Panc1 (cell line): ENCODE results near the gene IQCH. TPM values are rescaled to one million over a fixed set of nuclear protein-coding genes. Genes with fewer than 3 reads are reported as not detected.

Experiments
- ATAC-seq: fragments of 200-7000 bp; cut with Tn5 transposase; 2 replicates; pipeline ENCODE4 v1.9.1; 2020; ENCODE audit warnings: mild to moderate bottlenecking, moderate library complexity
- BruUV-seq: library from RNA; stranded (reverse); fragments of 400-500 nt; replicated peaks from 2 replicates; lab custom pipeline; 2021; lab: Mats Ljungman, UMichigan
- CTCF ChIA-PET: fragments of 300-600 bp; sonication (Branson Sonifier 250); formaldehyde crosslinking; loops from one replicate; lab custom pipeline; 2022; ENCODE audit warnings: antibody characterized with exemption; lab: Charles Lee
- POLR2A ChIA-PET: fragments of 300-600 bp; sonication (Branson Sonifier 250); formaldehyde crosslinking; loops from one replicate; lab custom pipeline; 2022; ENCODE audit warnings: antibody characterized with exemption; lab: Charles Lee
- DNase-seq: peaks from one replicate; pipeline ENCODE4 v3.0.0-alpha.2; 2010; ENCODE audit warnings: low read depth, low spot score
- H3K27ac ChIP-seq: 2 replicates; pipeline ENCODE4 v1.5.1; 2011; ENCODE audit warnings: mild to moderate bottlenecking, low read length, inconsistent platforms
- H3K27me3 ChIP-seq: fragments of 200-500 bp; sonication (Bioruptor generic); 2 replicates; pipeline ENCODE4 v1.6.0; 2014; ENCODE audit warnings: low read length, inconsistent platforms; ENCODE audit not compliant: control insufficient read depth, insufficient read depth
- H3K36me3 ChIP-seq: fragments of 200-500 bp; sonication (Bioruptor generic); 2 replicates; pipeline ENCODE4 v1.5.1; 2014; ENCODE audit warnings: inconsistent platforms, mild to moderate bottlenecking, low read length, moderate library complexity; ENCODE audit not compliant: control insufficient read depth, insufficient read depth
- H3K4me1 ChIP-seq: 2 replicates; pipeline ENCODE4 v1.5.1; 2011; ENCODE audit warnings: inconsistent platforms, mild to moderate bottlenecking, low read length, moderate library complexity; ENCODE audit not compliant: control insufficient read depth, insufficient read depth
- H3K4me3 ChIP-seq, 2 experiments: 2 replicates each; pipeline ENCODE4 v1.5.1; 2011 to 2012; ENCODE audit warnings: low read depth in 2 of 2, low read length in 2 of 2, mild to moderate bottlenecking in 2 of 2, inconsistent platforms in 1 of 2, moderate library complexity in 1 of 2
- H3K9me3 ChIP-seq: fragments of 200-500 bp; sonication (Bioruptor generic); 2 replicates; pipeline ENCODE4 v1.5.1; 2014; ENCODE audit warnings: low read depth, mild to moderate bottlenecking, inconsistent platforms, low read length, moderate library complexity; ENCODE audit not compliant: control insufficient read depth, insufficient read depth
- POLR2AphosphoS5 ChIP-seq: IDR thresholded peaks from 2 replicates; pipeline ENCODE4 v1.6.1; 2012; ENCODE audit warnings: mild to moderate bottlenecking, low read depth, low read length, moderate library complexity
- SIN3A ChIP-seq: IDR thresholded peaks from 2 replicates; pipeline ENCODE4 v1.6.1; 2012; ENCODE audit warnings: low read depth, mild to moderate bottlenecking, low read length, moderate library complexity, borderline replicate concordance; ENCODE audit not compliant: insufficient read depth
- TCF7L2 ChIP-seq: IDR thresholded peaks from 2 replicates; pipeline ENCODE4 v1.6.1; 2011; ENCODE audit warnings: mild to moderate bottlenecking, low read depth, low read length, inconsistent platforms
- in situ Hi-C: cut with HindIII; loops from 2 replicates; pipeline ENCODE4 v1.10.0; 2016; ENCODE audit warnings: low sequenced_read_pairs, low pct_unique_long_range_greater_than_20kb
- intact Hi-C: fragments of 100-400 bp; cut with micrococcal nuclease; formaldehyde crosslinking; loops from one replicate; pipeline ENCODE4 v1.10.0; 2022; ENCODE audit not compliant: unreplicated experiment
- total RNA-seq: library from RNA; stranded (reverse); gene quantifications from one replicate; pipeline ENCODE4 v1.2.1, GENCODE V29; 2021; ENCODE audit not compliant: unreplicated experiment
- TF ChIP-seq, protein P1 (sequence below), 2 experiments: IDR thresholded peaks; 2 replicates each; pipeline ENCODE4 v1.6.1; 2011 to 2012; ENCODE audit warnings: low read depth in 2 of 2, control low read depth in 1 of 2, low read length in 1 of 2, mild to moderate bottlenecking in 1 of 2, moderate library complexity in 1 of 2; ENCODE audit not compliant: insufficient read depth in 1 of 2
- TF ChIP-seq, protein P2 (sequence below): fragments of 450-650 bp; IDR thresholded peaks from 2 replicates; pipeline ENCODE4 v1.5.1; 2017; ENCODE audit warnings: mild to moderate bottlenecking

The IQCH gene
- total RNA-seq, 1 experiment from 2014 or later, result 3.9 TPM

- no peak for DNase-seq
- no peaks in the 10 kb centered on the region for H3K36me3 ChIP-seq
- TF ChIP-seq, protein P1, sequence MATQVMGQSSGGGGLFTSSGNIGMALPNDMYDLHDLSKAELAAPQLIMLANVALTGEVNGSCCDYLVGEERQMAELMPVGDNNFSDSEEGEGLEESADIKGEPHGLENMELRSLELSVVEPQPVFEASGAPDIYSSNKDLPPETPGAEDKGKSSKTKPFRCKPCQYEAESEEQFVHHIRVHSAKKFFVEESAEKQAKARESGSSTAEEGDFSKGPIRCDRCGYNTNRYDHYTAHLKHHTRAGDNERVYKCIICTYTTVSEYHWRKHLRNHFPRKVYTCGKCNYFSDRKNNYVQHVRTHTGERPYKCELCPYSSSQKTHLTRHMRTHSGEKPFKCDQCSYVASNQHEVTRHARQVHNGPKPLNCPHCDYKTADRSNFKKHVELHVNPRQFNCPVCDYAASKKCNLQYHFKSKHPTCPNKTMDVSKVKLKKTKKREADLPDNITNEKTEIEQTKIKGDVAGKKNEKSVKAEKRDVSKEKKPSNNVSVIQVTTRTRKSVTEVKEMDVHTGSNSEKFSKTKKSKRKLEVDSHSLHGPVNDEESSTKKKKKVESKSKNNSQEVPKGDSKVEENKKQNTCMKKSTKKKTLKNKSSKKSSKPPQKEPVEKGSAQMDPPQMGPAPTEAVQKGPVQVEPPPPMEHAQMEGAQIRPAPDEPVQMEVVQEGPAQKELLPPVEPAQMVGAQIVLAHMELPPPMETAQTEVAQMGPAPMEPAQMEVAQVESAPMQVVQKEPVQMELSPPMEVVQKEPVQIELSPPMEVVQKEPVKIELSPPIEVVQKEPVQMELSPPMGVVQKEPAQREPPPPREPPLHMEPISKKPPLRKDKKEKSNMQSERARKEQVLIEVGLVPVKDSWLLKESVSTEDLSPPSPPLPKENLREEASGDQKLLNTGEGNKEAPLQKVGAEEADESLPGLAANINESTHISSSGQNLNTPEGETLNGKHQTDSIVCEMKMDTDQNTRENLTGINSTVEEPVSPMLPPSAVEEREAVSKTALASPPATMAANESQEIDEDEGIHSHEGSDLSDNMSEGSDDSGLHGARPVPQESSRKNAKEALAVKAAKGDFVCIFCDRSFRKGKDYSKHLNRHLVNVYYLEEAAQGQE (IDR thresholded peaks at IDR 0.05; ENCODE audit: insufficient read depth in 1 of 2, low read depth in 2 of 2, low read length in 1 of 2), result no peak
- TF ChIP-seq TCF7L2 (no peak), SIN3A (no peak), POLR2AphosphoS5 (no peak)
- TF ChIP-seq, protein P2, sequence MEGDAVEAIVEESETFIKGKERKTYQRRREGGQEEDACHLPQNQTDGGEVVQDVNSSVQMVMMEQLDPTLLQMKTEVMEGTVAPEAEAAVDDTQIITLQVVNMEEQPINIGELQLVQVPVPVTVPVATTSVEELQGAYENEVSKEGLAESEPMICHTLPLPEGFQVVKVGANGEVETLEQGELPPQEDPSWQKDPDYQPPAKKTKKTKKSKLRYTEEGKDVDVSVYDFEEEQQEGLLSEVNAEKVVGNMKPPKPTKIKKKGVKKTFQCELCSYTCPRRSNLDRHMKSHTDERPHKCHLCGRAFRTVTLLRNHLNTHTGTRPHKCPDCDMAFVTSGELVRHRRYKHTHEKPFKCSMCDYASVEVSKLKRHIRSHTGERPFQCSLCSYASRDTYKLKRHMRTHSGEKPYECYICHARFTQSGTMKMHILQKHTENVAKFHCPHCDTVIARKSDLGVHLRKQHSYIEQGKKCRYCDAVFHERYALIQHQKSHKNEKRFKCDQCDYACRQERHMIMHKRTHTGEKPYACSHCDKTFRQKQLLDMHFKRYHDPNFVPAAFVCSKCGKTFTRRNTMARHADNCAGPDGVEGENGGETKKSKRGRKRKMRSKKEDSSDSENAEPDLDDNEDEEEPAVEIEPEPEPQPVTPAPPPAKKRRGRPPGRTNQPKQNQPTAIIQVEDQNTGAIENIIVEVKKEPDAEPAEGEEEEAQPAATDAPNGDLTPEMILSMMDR, result no peak
- no peak for ATAC-seq
- intact Hi-C loops (no loop called here), in situ Hi-C loops (no loop called here)
- no peak overlapping the region for H3K27ac ChIP-seq
- no TSS peak for BruUV-seq
- no peaks in the 10 kb centered on the region for H3K4me1 ChIP-seq
- POLR2A ChIA-PET, result no interaction called here
- H3K4me3 ChIP-seq, result no peak overlapping the region
- CTCF ChIA-PET, result no interaction called here
- H3K27me3 ChIP-seq, result no peaks in the 10 kb centered on the region
- peaks cover 5% of the 10 kb centered on the region; the same call in 1 of the 2 replicates for H3K9me3 ChIP-seq
Observed at GRCh38 chr15:67329984-67330733, 75.6 kb downstream of the IQCH start.

DNA sequence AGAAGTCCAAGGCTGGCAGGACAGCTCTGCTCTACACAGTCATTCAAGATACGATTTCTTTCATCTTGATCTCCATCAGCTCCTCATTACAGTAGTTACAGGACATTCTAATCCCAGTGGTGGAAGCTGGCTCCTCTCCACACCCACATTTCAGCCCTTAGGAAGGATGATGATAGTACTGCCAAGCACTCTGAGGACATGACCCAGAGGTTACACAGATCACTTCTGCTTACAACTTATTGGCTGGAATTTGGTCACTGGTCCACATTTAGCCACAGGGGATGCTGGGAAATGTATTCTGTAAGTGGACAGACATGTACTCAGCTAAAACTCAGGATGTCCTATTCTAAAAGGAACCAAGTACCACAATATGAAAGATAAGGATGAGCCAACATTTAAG, 77.1 kb downstream of the IQCH start:
- POLR2A ChIA-PET, result no interaction called here
- in situ Hi-C loops, result no loop called here
- Histone ChIP-seq H3K4me3 (no peak overlapping the region), H3K9me3 (peaks cover 5% of the 10 kb centered on the region; the same call in 1 of the 2 replicates), H3K27ac (no peak overlapping the region), H3K27me3 (no peaks in the 10 kb centered on the region), H3K36me3 (no peaks in the 10 kb centered on the region), H3K4me1 (no peaks in the 10 kb centered on the region)
- CTCF ChIA-PET, result no interaction called here
- DNase-seq (no peak), ATAC-seq (no peak)
- TF ChIP-seq, protein P2, result no peak
- TF ChIP-seq, protein P1 (IDR thresholded peaks at IDR 0.05; ENCODE audit: insufficient read depth in 1 of 2, low read depth in 2 of 2, low read length in 1 of 2), result no peak
- no peak for TF ChIP-seq SIN3A
- TF ChIP-seq POLR2AphosphoS5, result no peak
- intact Hi-C loops, result no loop called here
- BruUV-seq, result no TSS peak
